GM04504 (cell line): ENCODE results near the gene FOXO6.

Experiments
- DNase-seq: peaks from one replicate; pipeline ENCODE4 v3.0.0-alpha.2; 2012; ENCODE audit warnings: low read depth

The FOXO6 gene

DNA sequence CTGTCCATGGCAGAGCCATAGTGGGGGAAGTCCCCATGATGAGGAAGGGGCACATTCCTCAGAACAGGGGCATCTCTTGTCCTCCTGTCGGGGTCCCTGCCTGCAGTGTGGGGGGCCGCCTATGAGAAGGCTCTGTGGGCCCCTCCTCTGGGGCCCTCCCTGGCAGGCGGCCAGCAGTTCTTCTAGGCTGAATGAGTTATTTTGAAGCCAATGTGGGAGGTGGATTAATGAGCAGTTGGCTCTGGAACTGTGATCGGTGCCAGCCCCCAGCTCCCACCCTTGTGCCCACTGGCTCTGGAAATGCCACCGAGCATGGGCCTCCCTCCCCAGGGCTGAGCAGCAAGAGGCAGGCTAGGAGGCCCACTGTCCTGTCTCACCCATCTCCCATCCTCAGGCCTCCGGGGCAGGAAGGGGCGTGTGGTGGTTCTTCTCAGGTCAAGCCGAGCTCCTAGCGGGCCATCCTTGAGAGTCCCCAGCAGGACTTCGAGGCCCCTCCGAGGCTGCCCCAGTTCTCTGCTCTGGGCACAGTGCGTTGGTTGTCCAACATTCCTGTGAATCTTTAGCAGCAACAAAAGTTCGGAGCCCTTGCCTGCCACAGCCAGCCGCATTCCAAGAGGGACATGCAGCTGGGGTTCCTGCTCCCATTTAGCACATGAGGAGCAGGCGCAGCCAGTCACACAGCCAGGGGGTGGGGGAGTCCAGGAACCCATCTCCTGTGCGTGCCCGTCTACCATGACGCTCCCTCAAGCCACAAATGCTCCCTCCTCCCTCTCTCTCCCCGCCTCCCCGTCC, 66.1 kb downstream of the FOXO6 start:
- DNase-seq, result no peak

DNA sequence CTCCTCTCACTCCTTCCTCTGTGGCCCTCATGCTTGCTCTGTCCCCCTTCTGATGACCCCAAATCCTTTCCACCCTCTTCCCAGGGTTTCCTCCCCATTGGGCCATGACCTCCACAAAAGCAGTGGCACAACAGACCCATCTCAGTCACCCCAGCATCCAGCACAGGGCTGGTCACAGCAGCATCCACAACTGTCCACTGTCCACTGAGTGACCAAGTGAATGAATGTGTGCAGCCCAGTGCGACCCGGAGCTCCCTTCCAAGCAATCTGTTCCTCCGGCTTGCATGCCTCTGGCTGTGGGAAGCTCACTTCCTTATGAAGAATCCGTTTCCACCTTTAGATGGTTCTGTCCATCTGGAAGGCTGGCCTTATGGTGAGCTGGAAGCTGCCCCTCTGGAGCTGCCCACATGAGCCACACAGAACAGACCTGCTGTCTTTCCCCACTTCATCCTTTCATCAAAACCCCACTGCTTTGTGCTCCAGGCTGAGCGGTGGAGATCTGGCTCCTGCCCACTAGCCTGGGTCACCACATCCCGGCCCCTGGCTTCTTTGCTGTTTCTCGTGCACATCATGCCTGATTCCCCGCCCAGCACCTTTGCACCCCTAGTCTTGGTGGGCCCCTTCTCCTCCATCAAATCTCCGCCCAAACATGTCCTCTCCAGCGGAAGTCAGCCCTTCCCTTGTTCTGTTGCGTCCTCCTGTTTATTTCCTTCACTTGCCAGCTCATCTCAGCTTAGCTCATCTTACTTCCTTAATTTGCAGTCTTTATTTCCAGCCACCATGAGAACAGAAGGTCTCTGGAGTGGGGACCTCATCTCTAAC, 66.9 kb downstream of the FOXO6 start:
- no peak for DNase-seq

DNA sequence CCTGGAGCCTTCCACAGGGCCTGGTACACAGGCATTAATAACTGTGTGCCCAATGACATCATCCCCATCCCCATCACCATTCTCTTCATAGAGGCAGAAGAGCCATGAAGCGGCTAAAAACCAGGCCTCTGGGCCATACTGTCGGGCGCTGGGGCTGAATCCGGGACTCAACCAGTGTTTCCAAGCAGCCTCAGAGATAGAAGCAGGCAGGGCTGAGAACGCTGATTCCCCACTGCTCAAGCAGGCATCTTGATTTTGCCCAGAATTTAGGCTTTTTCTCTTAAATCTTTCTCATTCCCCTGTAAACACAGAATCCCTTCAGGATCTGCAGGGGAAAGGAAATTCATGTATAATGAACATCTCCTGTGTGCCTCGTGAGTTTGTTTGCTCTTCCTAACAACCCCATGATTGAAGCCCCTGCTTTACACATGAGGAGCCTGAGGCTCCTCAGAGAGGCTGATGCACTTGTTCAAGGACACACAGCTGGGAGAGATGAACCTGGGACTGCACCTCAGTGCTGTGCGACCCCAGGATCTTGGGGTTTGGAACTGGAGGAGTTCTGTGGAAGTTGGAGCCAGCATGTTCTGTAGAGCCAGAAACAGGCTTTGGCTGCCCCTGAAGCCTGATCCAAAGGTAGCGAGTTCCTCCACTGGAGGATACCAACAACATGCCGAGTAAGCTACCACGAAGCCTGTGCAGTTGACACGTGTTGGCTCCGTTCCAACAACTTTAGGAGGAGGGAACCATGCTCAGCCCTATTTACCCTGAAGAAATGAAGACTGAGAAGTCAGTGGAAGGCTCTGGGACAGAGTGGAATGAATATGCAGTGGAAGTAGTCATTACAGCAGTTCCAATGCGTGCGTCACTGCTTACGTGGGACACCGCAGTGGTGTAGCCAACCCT, 67.8 kb downstream of the FOXO6 start:
- DNase-seq, result no peak

DNA sequence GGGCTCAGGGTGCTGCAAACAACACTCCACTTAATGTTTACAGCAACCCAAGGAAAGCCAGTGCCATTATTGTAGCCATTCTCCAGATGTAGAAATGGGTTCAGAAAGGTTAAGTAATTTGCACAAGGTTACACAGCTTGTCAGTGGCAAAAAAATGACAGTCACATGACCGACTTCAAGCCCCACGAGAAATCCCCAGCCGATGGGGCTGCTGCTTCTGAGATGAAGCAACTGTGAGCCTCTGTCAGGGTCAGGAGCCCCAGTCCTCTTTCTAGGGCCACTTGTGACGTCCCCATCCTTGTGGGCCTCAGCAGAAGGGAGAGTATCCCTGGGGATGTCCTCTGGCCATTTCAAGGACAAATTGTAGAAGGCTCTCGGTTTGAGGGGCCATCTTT, 68.4 kb downstream of the FOXO6 start:
- no peak for DNase-seq

DNA sequence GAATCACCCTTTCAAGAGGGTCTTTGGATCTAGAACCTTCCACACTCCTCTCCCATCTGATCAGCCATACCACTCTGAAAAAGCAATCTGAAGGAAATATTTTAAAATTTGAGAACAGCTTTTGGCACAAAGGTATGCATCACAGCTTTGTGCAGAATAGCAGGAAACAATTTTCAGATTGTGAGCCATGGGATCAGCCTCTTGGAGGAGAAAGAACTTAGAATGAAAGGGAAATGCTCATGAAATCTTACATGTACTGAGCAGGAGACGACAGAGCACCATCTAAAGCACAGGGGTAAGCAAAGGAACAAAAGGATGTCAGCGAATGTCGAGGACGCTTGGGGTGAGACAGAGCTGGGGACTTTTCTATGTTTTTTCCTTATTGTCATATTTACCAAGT, 68.8 kb downstream of the FOXO6 start:
- no peak for DNase-seq

DNA sequence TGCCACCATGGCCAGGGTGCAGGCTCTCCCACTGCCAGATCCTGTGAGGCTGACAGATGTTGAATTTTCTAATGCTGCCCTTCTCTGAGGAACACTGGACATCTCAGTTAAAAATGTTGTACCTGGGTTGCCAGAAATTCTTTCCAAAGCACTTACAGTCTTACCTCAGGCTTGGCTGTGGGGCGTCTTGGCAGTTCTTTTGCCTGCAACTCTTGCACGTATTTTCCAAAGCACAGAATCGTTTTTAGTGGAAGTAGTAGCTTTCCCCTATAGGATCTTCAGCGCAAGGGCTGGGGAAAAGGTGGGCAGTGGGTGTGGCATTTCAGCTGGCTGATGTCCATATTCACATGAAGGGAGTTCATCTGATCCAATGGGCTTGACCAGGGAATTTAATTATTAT, 69.3 kb downstream of the FOXO6 start:
- no peak for DNase-seq

DNA sequence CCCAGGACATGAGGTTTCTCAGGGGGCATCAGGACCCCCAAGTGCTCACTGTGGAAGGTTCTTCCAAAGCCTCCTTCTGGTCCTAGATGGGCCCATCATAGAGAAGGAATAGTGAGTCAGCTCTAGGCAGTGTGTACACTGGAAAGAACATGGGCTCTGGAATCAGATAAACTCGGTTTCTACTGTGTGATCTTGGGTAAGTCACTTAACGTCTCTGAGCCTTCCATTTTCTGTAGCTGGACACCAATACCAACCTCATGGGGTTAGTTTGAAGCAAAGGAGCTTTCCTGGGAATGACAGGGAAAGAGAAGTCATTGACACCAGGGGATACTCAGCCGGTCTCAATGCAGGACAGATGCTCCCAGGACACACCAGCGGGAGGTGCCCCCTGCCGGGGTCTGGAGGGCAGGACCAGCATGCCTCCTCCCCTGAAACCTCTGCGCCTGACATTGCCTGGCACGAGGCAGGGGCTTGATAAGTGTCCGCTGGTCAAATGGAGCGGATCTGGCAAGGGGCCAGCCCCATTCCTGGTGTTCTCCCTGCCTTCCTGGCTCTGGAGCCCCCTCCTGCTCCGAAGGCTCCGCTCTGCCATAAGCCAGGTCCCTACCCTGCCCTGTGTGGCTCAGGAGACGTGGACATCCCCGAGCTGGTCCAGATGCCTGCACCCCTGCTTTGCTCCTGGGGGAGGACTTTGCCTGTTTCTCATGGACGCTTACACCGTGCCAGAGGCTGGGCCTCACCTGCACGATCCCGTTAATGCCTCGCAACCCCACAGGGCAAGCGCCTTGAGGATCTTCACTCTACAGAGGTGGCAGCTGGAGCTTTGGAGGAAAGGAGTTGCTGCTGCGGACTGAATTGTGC, 70.5 kb downstream of the FOXO6 start:
- DNase-seq, result no peak
